Esophagus squamous epithelium (tissue), 4 donors: Measurements from ENCODE around the gene DENND4C.

Source experiments
- CTCF ChIP-seq, 6 experiments: fragments of 450-650 bp in 4 of 6; fragments of 200-600 bp in 2 of 6; sonication (generic) in 2 of 6; IDR thresholded peaks; one replicate each; pipeline ENCODE4 v1.5.1; 2016 to 2019; ENCODE audit warnings: antibody characterized with exemption in 6 of 6, mild to moderate bottlenecking in 4 of 6, moderate library complexity in 4 of 6
- POLR2A ChIP-seq, 4 donors: fragments of 450-650 bp; IDR thresholded peaks; one replicate each; pipeline ENCODE4 v1.6.1; 2017; ENCODE audit warnings: antibody characterized with exemption in 4 of 4, mild to moderate bottlenecking in 4 of 4, moderate library complexity in 3 of 4

- TF ChIP-seq CTCF (IDR thresholded peaks at IDR 0.05) (no peak), POLR2A (IDR thresholded peaks at IDR 0.05) (no peak)
Measured at GRCh38 chr9:19378164-19378563, 147.7 kb downstream of the DENND4C start.
